ENCODE data around the gene POFUT1. TPM values are rescaled to one million over a fixed set of nuclear protein-coding genes. Genes with fewer than 3 reads are reported as not detected.

POFUT1 gene
- total and polyA plus RNA-seq, 2 of the 8 experiments (the other 6 are each of a cell fraction or from before 2014, with no cell fraction given), result 19.4 to 24.4 TPM

DNA sequence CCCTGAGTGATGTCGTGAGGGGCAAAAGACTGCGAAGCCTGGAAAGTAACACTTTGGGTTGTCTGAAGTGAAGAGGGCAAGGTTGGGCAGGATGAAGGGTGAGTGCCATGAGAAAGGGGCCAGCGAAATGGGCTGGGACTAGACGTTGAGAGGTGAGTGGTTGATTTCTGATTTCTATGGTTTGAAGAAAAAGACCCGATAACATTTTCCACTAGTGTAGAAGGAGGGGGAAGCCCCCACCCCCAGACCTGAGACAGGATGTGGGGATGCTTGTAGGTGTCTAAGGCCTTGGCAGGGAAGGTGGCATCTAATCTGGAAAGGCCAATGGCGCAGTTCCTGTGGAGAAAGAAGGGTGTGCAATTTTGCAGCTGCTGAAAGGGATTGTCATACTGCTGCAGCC is 44.5 kb downstream of the POFUT1 start:
- Histone ChIP-seq H3K9me3 (ENCODE audit: insufficient read depth in 2 of 2, low read depth in 1 of 2, low read length in 1 of 2) (peaks cover 0 to 3% of the 10 kb centered on the region in 2 experiments; a peak in 1 of 4 replicates), H3K27ac (ENCODE audit: low read depth, low read length) (no peak overlapping the region), H3K4me3 (ENCODE audit: extremely low read depth in 1 of 4, insufficient read depth in 2 of 4, low read depth in 3 of 4, low read length in 4 of 4) (no peak overlapping the region), H3K56ac (replicated peaks; ENCODE audit: insufficient read length, low read depth, low read length) (no peak overlapping the region), H2BK120ac (replicated peaks; ENCODE audit: low read depth, low read length) (no peak overlapping the region), H3K79me1 (ENCODE audit: low read depth, low read length) (no peaks in the 10 kb centered on the region), H4K91ac (replicated peaks; ENCODE audit: insufficient read length, low read length) (no peak overlapping the region), H3K23me2 (ENCODE audit: low read depth, low read length) (no peaks in the 10 kb centered on the region), H3K14ac (ENCODE audit: insufficient read length) (no peak overlapping the region), H4K8ac (ENCODE audit: extremely low read depth, insufficient read depth, low read length) (no peak overlapping the region), H4K5ac (ENCODE audit: insufficient read length, low read depth, low read length) (no peak overlapping the region), H2BK20ac (ENCODE audit: low read length) (no peak overlapping the region), H3K18ac (ENCODE audit: extremely low read depth, low read length) (no peak overlapping the region), H3K36me3 (ENCODE audit: control insufficient read depth in 2 of 4, insufficient read depth in 4 of 4, low read length in 3 of 4) (no peaks in the 10 kb centered on the region), H3K9ac (replicated peaks in 1 of 4; ENCODE audit: extremely low read depth in 1 of 4, low read depth in 3 of 4, low read length in 3 of 4) (no peak overlapping the region), H3K4me2 (ENCODE audit: insufficient read depth in 1 of 2, low read depth in 2 of 2, low read length in 2 of 2) (no peak overlapping the region), H3K4me1 (replicated peaks in 1 of 4; ENCODE audit: control insufficient read depth in 3 of 4, insufficient read depth in 4 of 4, low read length in 3 of 4) (no peaks in the 10 kb centered on the region), H2BK5ac (ENCODE audit: low read depth, low read length) (no peak overlapping the region), H2BK12ac (ENCODE audit: low read depth, low read length) (no peak overlapping the region), H2BK15ac (ENCODE audit: low read length) (no peak overlapping the region), H2AFZ (ENCODE audit: low read length) (no peak overlapping the region), H2AK5ac (ENCODE audit: low read depth, low read length) (no peak overlapping the region), H4K20me1 (replicated peaks in 1 of 2; ENCODE audit: control insufficient read depth in 1 of 2, insufficient read depth in 2 of 2, low read length in 2 of 2) (no peaks in the 10 kb centered on the region), H3K27me3 (replicated peaks in 1 of 4; ENCODE audit: control insufficient read depth in 3 of 4, extremely low read depth in 1 of 4, insufficient read depth in 3 of 4, low read length in 3 of 4) (0 out of 7 replicates have a peak, but pooled peaks cover 0 to 2% (median 0%) of the 10 kb centered on the region in 4 experiments), H3K4ac (replicated peaks; ENCODE audit: insufficient read length, low read depth, low read length) (no peak overlapping the region), H3K79me2 (ENCODE audit: control insufficient read depth in 1 of 2, insufficient read depth in 2 of 2, low read length in 2 of 2) (no peaks in the 10 kb centered on the region), H3K23ac (ENCODE audit: insufficient read length) (no peak overlapping the region)
- no peak for DNase-seq (ENCODE audit: low read depth in 1 of 2, low spot score in 2 of 2)
- ChIA-PET POLR2A (ENCODE audit: partially characterized antibody) (no interaction called here), CTCF (ENCODE audit: partially characterized antibody) (no interaction called here)
- FAIRE-seq, result no peak
- TF ChIP-seq BACH1 (IDR thresholded peaks at IDR 0.05; ENCODE audit: low read length) (no peak), POLR2A (IDR thresholded peaks at IDR 0.05; ENCODE audit: control extremely low read depth in 1 of 2, low read depth in 2 of 2, low read length in 2 of 2) (no peak), TEAD4 (IDR thresholded peaks at IDR 0.05; ENCODE audit: low read depth, low read length) (no peak)
- WGBS, 2 experiments (ENCODE audit: extremely low coverage in 1 of 2, insufficient coverage in 1 of 2, insufficient read length in 1 of 2, insufficient replicate concordance in 2 of 2, low coverage in 1 of 2, low lambda C conversion rate in 2 of 2, missing lambda C conversion rate in 1 of 2), result 92% methylated on average over 6 of the region's 6 CpGs; no CpG with 5 or more reads in 1 of the 2 experiments
